A673 (cell line): ENCODE measurements around the gene TMEM8B. TPM values are rescaled to one million over a fixed set of nuclear protein-coding genes. Genes with fewer than 3 reads are reported as not detected.
A peak's percentile ranks its signal among the peaks of the same experiment; 100 is the strongest.

ENCODE experiments used
- BruUV-seq: library from RNA; stranded (reverse); fragments of 400-500 nt; replicated peaks from 2 replicates; lab custom pipeline; 2021; lab: Mats Ljungman, UMichigan
- CTCF ChIA-PET: fragments of 300-600 bp; sonication (Branson Sonifier 250); formaldehyde crosslinking; loops from one replicate; lab custom pipeline; 2022; ENCODE audit warnings: antibody characterized with exemption; lab: Charles Lee
- POLR2A ChIA-PET: fragments of 300-600 bp; sonication (Branson Sonifier 250); formaldehyde crosslinking; loops from one replicate; lab custom pipeline; 2022; ENCODE audit warnings: antibody characterized with exemption; ENCODE audit not compliant: low non-redundant PET; lab: Charles Lee
- DNase-seq: peaks from one replicate; pipeline ENCODE4 v3.0.0-alpha.2; 2015; ENCODE audit warnings: low spot score
- H3K27ac ChIP-seq: fragments of 200-600 bp; sonication (generic); 2 replicates; pipeline ENCODE4 v1.5.1; 2016; ENCODE audit warnings: mixed run types, low read depth, mild to moderate bottlenecking, mixed read lengths, antibody characterized with exemption, low read length; ENCODE audit not compliant: poor library complexity, severe bottlenecking
- H3K27me3 ChIP-seq: fragments of 200-600 bp; sonication (generic); replicated peaks from 2 replicates; pipeline ENCODE4 v1.6.1; 2017; ENCODE audit warnings: mixed run types, low read depth, mild to moderate bottlenecking, mixed read lengths, antibody characterized with exemption, low read length; ENCODE audit not compliant: insufficient read depth, poor library complexity
- H3K36me3 ChIP-seq: fragments of 200-600 bp; sonication (generic); 2 replicates; pipeline ENCODE4 v1.6.1; 2016; ENCODE audit warnings: mixed run types, mild to moderate bottlenecking, mixed read lengths, antibody characterized with exemption, low read length; ENCODE audit not compliant: insufficient read depth, poor library complexity, severe bottlenecking
- H3K4me1 ChIP-seq: fragments of 200-600 bp; sonication (generic); 2 replicates; pipeline ENCODE4 v1.6.1; 2017; ENCODE audit warnings: mixed run types, mild to moderate bottlenecking, mixed read lengths, antibody characterized with exemption, low read length; ENCODE audit not compliant: insufficient read depth, poor library complexity, severe bottlenecking
- H3K4me3 ChIP-seq: fragments of 200-600 bp; sonication (generic); 2 replicates; pipeline ENCODE4 v1.5.1; 2016; ENCODE audit warnings: low read depth, mixed run types, mild to moderate bottlenecking, mixed read lengths, low read length; ENCODE audit not compliant: poor library complexity, severe bottlenecking
- H3K9me3 ChIP-seq: fragments of 200-600 bp; sonication (generic); 2 replicates; pipeline ENCODE4 v1.6.1; 2016; ENCODE audit warnings: mixed run types, low read depth, mild to moderate bottlenecking, mixed read lengths, antibody characterized with exemption, low read length; ENCODE audit not compliant: poor library complexity, severe bottlenecking
- CTCF ChIP-seq: fragments of 300-800, 200-600 bp; sonication (generic); conservative IDR thresholded peaks from 2 replicates; pipeline ENCODE4 v1.5.1; 2017; ENCODE audit warnings: low read depth, mild to moderate bottlenecking, antibody characterized with exemption, low read length, moderate library complexity, mixed read lengths
- EZH2 ChIP-seq: fragments of 200-600 bp; sonication (generic); IDR thresholded peaks from 2 replicates; pipeline ENCODE4 v1.6.1; 2017; ENCODE audit warnings: borderline replicate concordance, low read depth, mild to moderate bottlenecking, mixed read lengths, antibody characterized with exemption, low read length; ENCODE audit not compliant: poor library complexity, severe bottlenecking
- intact Hi-C: fragments of 100-400 bp; cut with micrococcal nuclease; formaldehyde crosslinking; loops from one replicate; pipeline ENCODE4 v1.10.0; 2022; ENCODE audit not compliant: unreplicated experiment
- total RNA-seq: library from RNA; stranded (reverse); gene quantifications from 2 replicates; pipeline ENCODE4 v1.2.3, GENCODE V29; 2021

Gene TMEM8B
- total RNA-seq, 1 experiment from 2014 or later, result 6.9 TPM

GRCh38 chr9:35811381-35812024 is 17.5 kb upstream of the TMEM8B start:
- intact Hi-C loops, result loop anchor here (5.0 to 10.0 kb wide), 4 partner anchors 54 to 207 kb away; partner anchors contain the start of genes CCDC107, CREB3, RMRP and TESK1
- Histone ChIP-seq H3K9me3 (no peaks in the 10 kb centered on the region), H3K36me3 (no peaks in the 10 kb centered on the region), H3K4me1 (peaks cover 13% of the 10 kb centered on the region), H3K27ac (no peak overlapping the region), H3K4me3 (peak overlapping the region; percentile 47), H3K27me3 (no peaks in the 10 kb centered on the region)
- ChIA-PET CTCF (interaction anchor here (0.7 kb wide), 1 partner anchor 165 kb away, joined by 3 read pairs; no protein-coding TSS in a partner anchor), POLR2A (no interaction called here)
- DNase-seq, result no peak
- BruUV-seq, result no TSS peak
- no peak for TF ChIP-seq EZH2
- TF ChIP-seq CTCF, result no peak

GRCh38 chr9:35812025-35812602 is 16.9 kb upstream of the TMEM8B start, which contains the start of gene SPAG8:
Gene SPAG8 (minus strand): TSS chr9:35812262. CDS start chr9:35812147, 115 bp downstream.
- peak within 1 kb of the TSS; percentile 47 for H3K4me3 ChIP-seq
- no peak for TF ChIP-seq CTCF
- ChIA-PET POLR2A (no interaction called here), CTCF (interaction anchor here (0.7 kb wide), 1 partner anchor 166 kb away, joined by 3 read pairs; no protein-coding TSS in a partner anchor)
- H3K27ac ChIP-seq, result peak within 1 kb of the TSS; percentile 39
- H3K27me3 ChIP-seq, result no peaks in the 10 kb centered on the region
- DNase-seq, result peak; percentile 97
- intact Hi-C loops, result loop anchor here (5.0 to 10.0 kb wide), 4 partner anchors 55 to 207 kb away; partner anchors contain the start of genes CCDC107, CREB3, RMRP and TESK1
- no TSS peak for BruUV-seq
- H3K4me1 ChIP-seq, result peaks cover 13% of the 10 kb centered on the region
- no peaks in the 10 kb centered on the region for H3K36me3 ChIP-seq
- no peaks in the 10 kb centered on the region for H3K9me3 ChIP-seq

GRCh38 chr9:35813434-35814105 is 15.5 kb upstream of the TMEM8B start:
- DNase-seq, result peak; percentile 48
- POLR2A ChIA-PET, result no interaction called here
- peak overlapping the region; percentile 90 for H3K27ac ChIP-seq
- TF ChIP-seq EZH2, result no peak
- TF ChIP-seq CTCF, result peak; percentile 51
- no peaks in the 10 kb centered on the region for H3K36me3 ChIP-seq
- H3K9me3 ChIP-seq, result no peaks in the 10 kb centered on the region
- TSS peak; percentile 81 for BruUV-seq
- H3K4me1 ChIP-seq, result peaks cover 13% of the 10 kb centered on the region
- peak overlapping the region; percentile 75 for H3K4me3 ChIP-seq
- no peaks in the 10 kb centered on the region for H3K27me3 ChIP-seq
- intact Hi-C loops, result loop anchor here (5.0 to 10.0 kb wide), 4 partner anchors 56 to 209 kb away; partner anchors contain the start of genes CCDC107, CREB3, RMRP and TESK1
- CTCF ChIA-PET, result interaction anchor here (1.4 kb wide), 1 partner anchor 69 kb away, joined by 3 read pairs; no protein-coding TSS in a partner anchor
